ENCODE results near the gene USP27X.

Gene USP27X

DNA sequence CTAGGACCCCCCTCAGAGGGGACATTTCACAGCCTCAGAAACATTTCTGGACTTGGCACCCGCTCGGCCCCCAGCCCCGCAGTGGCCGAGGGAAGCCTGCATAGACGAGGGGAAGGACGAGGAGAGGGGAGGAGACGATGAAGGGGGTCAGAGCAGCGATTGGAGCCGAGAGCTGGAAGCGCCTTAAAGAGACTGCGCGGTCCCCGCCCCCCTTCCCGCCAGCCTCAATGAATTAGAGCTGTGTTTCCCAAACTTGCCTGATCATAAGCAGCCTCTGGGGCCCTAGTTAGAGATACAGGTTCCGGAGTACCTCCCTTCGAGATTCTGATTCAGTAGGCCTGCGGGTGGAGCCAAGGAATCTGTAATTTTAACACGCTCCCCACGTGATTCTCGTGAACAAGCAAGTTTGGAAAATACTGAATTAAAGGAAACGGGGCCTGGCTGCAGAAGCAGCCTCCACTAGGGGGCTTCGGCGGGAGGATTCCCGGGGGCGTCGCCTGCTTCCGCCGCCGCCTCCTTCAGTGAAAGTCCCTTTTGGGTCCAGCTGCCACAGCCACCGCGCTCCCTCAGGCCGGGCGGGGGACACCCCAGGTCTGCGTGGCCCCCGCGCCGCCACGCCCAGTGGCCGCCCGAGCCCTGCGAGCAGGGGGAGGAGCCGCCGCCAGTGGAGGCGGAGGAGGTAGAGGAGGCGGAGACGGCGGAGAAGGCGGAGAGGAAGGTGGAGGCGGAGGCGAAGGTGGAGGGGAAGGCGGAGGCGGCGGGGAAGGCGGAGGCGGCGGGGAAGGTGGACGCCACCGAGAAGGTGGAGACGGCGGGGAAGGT, at the start of gene USP27X:
USP27X (plus strand) TSS at position 651 of the 822 bp plus-strand sequence. CDS start 824 bp downstream, outside the sequence.
- Histone ChIP-seq H3K4me3 (peak within 1 kb of the TSS; percentile 71), H3K4me2 (peak within 1 kb of the TSS; percentile 78), H3K27ac (peak within 1 kb of the TSS; percentile 64), H3K4me1 (peaks cover 40% of the 10 kb centered on the region; the same call in 1 of the 2 replicates), H3K36me3 (no peaks in the 10 kb centered on the region), H3K9me3 (no peaks in the 10 kb centered on the region), H3K9ac (peak within 1 kb of the TSS; percentile 73), H4K20me1 (peaks cover 8% of the 10 kb centered on the region; the same call in 1 of the 2 replicates), H3K27me3 (peaks cover 41% of the 10 kb centered on the region)
- no peak for TF ChIP-seq Cebpa-rat (IDR thresholded peaks at IDR 0.05)

DNA sequence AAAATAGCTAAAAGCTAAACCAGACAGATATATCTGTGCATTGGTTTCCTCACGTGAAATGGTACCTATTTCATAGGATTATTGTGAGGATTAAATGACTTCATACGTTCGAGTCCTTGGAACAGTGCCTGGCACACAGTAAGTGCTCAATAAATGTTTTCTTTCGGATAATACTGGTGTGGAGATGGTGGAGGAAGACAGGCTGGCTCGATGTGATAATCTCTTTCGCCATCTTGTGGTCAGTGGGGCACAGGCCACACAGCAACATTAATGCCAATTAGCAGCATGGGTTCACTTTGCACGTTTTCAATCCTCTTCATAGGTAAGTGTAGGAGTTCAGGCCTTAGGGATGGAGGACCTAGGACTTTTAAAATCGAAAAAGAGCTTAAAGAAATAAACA, 40.9 kb upstream of the USP27X start:
- H3K4me3 ChIP-seq: no peak overlapping the region
- H3K4me2 ChIP-seq: no peak overlapping the region
- H3K9me3 ChIP-seq: no peaks in the 10 kb centered on the region
- H4K20me1 ChIP-seq: peaks cover 13% of the 10 kb centered on the region; the same call in 1 of the 2 replicates
- peaks cover 93% of the 10 kb centered on the region for H3K27me3 ChIP-seq
- no peak overlapping the region for H3K27ac ChIP-seq
- no peaks in the 10 kb centered on the region for H3K36me3 ChIP-seq
- H3K9ac ChIP-seq: no peak overlapping the region
- no peaks in the 10 kb centered on the region for H3K4me1 ChIP-seq
- TF ChIP-seq Cebpa-rat (IDR thresholded peaks at IDR 0.05): no peak

DNA sequence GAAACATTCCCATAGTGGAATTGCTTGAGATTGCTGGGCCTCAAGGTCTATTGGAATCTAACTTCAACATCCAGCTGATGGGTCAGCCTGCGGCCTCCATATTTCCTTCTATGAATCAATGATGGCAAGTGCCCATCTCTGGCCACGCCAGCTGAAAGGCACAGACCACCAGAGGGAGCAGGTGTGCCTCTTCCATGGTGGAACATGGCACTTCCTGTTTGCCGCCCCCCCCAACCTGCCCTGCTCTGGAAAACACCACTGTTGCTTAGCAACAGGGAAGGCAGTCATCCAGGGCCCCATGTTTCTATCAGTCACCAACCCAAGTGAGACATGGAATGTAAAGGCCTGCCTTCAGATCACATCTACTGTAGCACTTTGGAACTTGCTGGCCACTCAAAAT, 38.6 kb upstream of the USP27X start:
- H4K20me1 ChIP-seq: peaks cover 12% of the 10 kb centered on the region; the same call in 1 of the 2 replicates
- H3K4me1 ChIP-seq: no peaks in the 10 kb centered on the region
- H3K36me3 ChIP-seq: no peaks in the 10 kb centered on the region
- H3K27ac ChIP-seq: no peak overlapping the region
- no peak overlapping the region for H3K4me3 ChIP-seq
- H3K4me2 ChIP-seq: no peak overlapping the region
- no peaks in the 10 kb centered on the region for H3K9me3 ChIP-seq
- peaks cover 93% of the 10 kb centered on the region for H3K27me3 ChIP-seq
- no peak for TF ChIP-seq Cebpa-rat (IDR thresholded peaks at IDR 0.05)
- H3K9ac ChIP-seq: no peak overlapping the region

DNA sequence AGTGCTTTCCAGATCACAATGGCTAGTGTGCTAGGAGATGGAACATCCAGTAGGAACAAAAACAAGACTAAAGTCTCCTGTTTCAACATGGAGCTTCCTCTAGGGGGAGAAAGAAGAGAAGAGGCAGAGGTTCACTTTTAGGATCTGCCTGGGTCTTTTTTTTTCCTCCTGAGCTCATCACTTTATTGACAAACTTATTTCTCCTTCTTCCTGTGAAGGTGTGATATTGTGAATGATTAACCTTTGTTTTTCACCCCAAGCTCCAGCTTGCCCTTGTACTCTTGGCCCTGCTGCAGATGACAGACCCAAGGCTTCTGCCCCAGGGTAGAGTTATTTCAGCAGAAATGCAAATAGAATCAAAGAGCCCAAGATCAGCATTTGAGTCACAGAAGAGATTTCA, 36.7 kb upstream of the USP27X start:
- Histone ChIP-seq H3K27me3 (peaks cover 93% of the 10 kb centered on the region), H3K4me2 (no peak overlapping the region), H3K9ac (no peak overlapping the region), H4K20me1 (peaks cover 7% of the 10 kb centered on the region; the same call in 1 of the 2 replicates), H3K9me3 (no peaks in the 10 kb centered on the region), H3K36me3 (no peaks in the 10 kb centered on the region), H3K4me3 (no peak overlapping the region), H3K27ac (no peak overlapping the region), H3K4me1 (no peaks in the 10 kb centered on the region)
- TF ChIP-seq Cebpa-rat (IDR thresholded peaks at IDR 0.05): no peak

DNA sequence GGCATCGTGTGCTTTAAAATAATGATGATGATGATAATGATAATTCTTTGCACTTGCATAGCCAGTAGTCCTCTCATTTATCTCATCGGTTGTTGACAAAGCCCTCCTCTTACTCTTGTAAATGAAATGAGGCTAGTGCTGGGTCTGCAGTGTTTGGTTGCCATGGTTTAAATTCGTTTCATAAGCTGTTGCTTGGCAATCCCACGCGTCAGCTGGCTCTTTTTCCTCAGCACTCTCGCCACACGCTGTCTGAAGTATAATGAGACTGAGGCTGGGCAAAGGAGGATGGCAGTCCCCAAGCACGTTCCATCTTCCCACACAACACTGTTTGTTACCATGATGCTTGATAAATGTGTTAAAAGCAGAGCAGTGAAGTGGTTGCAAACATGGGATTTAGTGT, 34.7 kb upstream of the USP27X start:
- Histone ChIP-seq H3K36me3 (no peaks in the 10 kb centered on the region), H3K27ac (no peak overlapping the region), H3K9me3 (no peaks in the 10 kb centered on the region), H4K20me1 (peaks cover 1% of the 10 kb centered on the region; the same call in 1 of the 2 replicates), H3K27me3 (peaks cover 96% of the 10 kb centered on the region), H3K4me2 (no peak overlapping the region), H3K9ac (no peak overlapping the region), H3K4me1 (no peaks in the 10 kb centered on the region), H3K4me3 (no peak overlapping the region)
- TF ChIP-seq Cebpa-rat (IDR thresholded peaks at IDR 0.05): no peak

DNA sequence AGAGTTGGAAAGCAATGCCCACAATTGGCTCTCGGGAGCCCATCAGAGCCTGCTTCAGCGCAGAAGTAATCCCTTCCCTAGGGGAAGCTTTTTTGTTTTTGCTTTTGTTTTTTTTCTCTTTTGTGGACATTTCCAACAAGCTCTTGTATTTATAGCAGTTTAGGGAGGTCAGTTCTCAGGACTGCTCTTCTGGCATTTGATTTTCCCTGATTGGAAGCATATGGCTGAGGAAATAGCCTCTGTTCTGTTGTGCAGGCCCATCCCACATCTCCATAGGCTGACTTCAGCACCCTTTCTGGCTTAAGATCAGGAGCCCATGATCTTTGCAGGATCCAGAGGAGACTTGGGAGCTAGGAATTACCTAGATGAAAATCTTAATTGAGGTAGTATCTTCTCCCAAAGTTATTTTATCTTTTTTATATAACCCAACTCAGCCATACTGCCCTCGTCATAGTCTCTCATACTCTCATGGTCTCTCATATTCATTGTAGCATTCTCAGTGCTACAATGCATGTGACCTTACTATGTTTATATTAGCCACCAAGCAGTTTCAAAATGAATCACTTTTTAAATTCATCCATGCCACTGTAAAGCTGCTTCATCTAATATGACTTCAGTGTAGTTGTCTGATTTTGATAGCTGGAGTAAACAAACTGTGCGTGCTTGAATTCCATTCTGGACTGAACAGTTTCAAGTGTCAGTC, 33.4 kb upstream of the USP27X start:
- Histone ChIP-seq H3K9ac (no peak overlapping the region), H3K27me3 (peaks cover 93% of the 10 kb centered on the region), H3K4me3 (no peak overlapping the region), H3K4me2 (no peak overlapping the region), H3K36me3 (no peaks in the 10 kb centered on the region), H3K27ac (no peak overlapping the region), H4K20me1 (no peaks in the 10 kb centered on the region; the same call in 1 of the 2 replicates), H3K4me1 (no peaks in the 10 kb centered on the region), H3K9me3 (no peaks in the 10 kb centered on the region)
- TF ChIP-seq Cebpa-rat (IDR thresholded peaks at IDR 0.05): no peak

DNA sequence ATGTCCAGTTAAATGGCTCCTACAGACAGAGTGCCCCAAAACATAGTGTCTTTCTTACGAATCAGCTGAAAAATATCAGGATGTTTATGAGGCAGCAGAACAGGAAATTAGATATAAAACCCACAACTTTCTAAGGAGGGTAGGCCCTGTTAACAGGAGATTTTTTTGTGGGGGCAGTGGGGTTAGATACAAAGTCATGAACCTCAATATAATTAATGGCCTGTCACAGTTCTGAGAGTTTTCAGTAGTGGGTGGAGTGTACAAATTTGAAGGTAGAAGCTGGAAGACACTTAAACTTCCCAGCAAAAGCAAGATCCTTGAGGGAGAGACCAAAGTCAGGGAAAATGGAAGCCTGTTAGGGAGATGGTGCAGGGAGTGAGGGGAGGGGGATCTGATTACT, 32.8 kb upstream of the USP27X start:
- Histone ChIP-seq H3K36me3 (no peaks in the 10 kb centered on the region), H3K27ac (no peak overlapping the region), H3K4me2 (no peak overlapping the region), H3K9ac (no peak overlapping the region), H4K20me1 (no peaks in the 10 kb centered on the region; the same call in 1 of the 2 replicates), H3K27me3 (peaks cover 90% of the 10 kb centered on the region), H3K9me3 (no peaks in the 10 kb centered on the region), H3K4me3 (no peak overlapping the region), H3K4me1 (no peaks in the 10 kb centered on the region)
- TF ChIP-seq Cebpa-rat (IDR thresholded peaks at IDR 0.05): no peak

DNA sequence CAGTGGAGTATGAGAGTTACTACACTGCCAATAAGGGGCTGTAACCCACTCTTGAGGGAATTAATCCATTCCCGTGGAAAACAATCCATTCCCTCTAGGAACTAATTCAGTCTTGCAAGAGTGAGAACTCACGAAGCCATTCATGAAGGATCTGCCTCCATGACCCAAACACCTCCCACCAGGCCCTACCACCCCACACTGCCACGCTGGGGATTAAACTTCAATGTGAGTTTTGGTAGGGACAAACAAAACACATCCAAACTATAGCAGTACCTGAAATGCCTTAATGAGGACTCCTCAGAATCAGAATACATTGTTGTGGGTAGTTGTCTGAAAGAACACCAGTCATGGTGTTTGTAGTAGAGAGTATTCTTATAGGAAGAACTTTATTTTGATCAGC, 31.0 kb upstream of the USP27X start:
- H3K27me3 ChIP-seq: peaks cover 86% of the 10 kb centered on the region
- no peaks in the 10 kb centered on the region for H3K36me3 ChIP-seq
- H4K20me1 ChIP-seq: no peaks in the 10 kb centered on the region; the same call in 1 of the 2 replicates
- H3K4me3 ChIP-seq: no peak overlapping the region
- no peak for TF ChIP-seq Cebpa-rat (IDR thresholded peaks at IDR 0.05)
- H3K4me2 ChIP-seq: no peak overlapping the region
- no peak overlapping the region for H3K27ac ChIP-seq
- no peaks in the 10 kb centered on the region for H3K9me3 ChIP-seq
- H3K4me1 ChIP-seq: no peaks in the 10 kb centered on the region
- no peak overlapping the region for H3K9ac ChIP-seq

DNA sequence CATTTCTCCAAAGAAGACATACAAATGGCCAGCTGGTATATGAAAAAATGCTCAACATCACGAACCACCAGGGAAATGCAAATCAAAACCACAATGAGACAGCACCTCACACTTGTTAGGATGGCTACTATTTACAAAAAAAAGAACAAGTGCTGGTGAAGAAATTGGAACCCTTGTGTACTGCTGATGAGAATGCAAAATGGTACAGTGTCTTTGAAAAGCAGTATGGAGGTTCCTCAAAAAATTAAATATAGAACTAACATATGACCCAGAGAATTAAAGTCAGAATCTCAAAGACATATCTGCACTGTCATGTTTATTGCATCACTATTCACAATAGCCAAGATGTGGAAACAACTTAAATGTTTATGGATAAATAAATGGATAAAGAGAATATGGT, 29.3 kb upstream of the USP27X start:
- Histone ChIP-seq H3K27ac (no peak overlapping the region), H3K4me1 (peaks cover 6% of the 10 kb centered on the region), H3K4me3 (no peak overlapping the region), H3K27me3 (peaks cover 89% of the 10 kb centered on the region), H3K4me2 (no peak overlapping the region), H3K36me3 (no peaks in the 10 kb centered on the region), H3K9me3 (no peaks in the 10 kb centered on the region), H4K20me1 (no peaks in the 10 kb centered on the region; the same call in 1 of the 2 replicates), H3K9ac (no peak overlapping the region)
- no peak for TF ChIP-seq Cebpa-rat (IDR thresholded peaks at IDR 0.05)

DNA sequence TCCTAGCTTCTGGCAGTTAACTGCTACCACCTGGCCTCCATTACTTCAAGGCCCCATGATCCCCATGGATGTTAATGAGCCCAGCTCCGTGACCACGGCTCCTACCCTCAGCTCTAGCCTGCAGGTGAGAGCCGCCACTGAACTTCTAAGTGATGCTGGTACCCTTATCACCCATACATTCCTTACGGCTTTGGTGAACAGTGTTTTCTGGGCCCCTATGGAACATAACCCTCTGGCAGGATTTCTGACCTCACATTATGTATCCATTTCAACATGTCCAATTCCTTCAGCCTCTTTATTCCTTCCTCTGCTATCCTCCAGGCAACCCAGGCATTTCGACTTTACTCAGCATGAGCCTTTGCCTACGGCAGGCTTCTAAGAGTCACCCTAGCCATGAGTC, 25.6 kb upstream of the USP27X start:
- H3K36me3 ChIP-seq: no peaks in the 10 kb centered on the region
- TF ChIP-seq Cebpa-rat (IDR thresholded peaks at IDR 0.05): no peak
- H3K4me3 ChIP-seq: no peak overlapping the region
- no peaks in the 10 kb centered on the region for H3K9me3 ChIP-seq
- H4K20me1 ChIP-seq: no peaks in the 10 kb centered on the region
- no peak overlapping the region for H3K4me2 ChIP-seq
- H3K9ac ChIP-seq: no peak overlapping the region
- no peak overlapping the region for H3K27ac ChIP-seq
- H3K4me1 ChIP-seq: peaks cover 13% of the 10 kb centered on the region
- H3K27me3 ChIP-seq: peaks cover 79% of the 10 kb centered on the region
